ENCODE measurements around the gene PIK3AP1.
A peak's percentile ranks its signal among the peaks of the same experiment; 100 is the strongest.
"Not testable (repeated sequence)": the region's sequence is repeated elsewhere in the genome, so short reads cannot be mapped to it uniquely, and the experiment has no call there.

The PIK3AP1 gene, protein sequence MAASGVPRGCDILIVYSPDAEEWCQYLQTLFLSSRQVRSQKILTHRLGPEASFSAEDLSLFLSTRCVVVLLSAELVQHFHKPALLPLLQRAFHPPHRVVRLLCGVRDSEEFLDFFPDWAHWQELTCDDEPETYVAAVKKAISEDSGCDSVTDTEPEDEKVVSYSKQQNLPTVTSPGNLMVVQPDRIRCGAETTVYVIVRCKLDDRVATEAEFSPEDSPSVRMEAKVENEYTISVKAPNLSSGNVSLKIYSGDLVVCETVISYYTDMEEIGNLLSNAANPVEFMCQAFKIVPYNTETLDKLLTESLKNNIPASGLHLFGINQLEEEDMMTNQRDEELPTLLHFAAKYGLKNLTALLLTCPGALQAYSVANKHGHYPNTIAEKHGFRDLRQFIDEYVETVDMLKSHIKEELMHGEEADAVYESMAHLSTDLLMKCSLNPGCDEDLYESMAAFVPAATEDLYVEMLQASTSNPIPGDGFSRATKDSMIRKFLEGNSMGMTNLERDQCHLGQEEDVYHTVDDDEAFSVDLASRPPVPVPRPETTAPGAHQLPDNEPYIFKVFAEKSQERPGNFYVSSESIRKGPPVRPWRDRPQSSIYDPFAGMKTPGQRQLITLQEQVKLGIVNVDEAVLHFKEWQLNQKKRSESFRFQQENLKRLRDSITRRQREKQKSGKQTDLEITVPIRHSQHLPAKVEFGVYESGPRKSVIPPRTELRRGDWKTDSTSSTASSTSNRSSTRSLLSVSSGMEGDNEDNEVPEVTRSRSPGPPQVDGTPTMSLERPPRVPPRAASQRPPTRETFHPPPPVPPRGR

DNA sequence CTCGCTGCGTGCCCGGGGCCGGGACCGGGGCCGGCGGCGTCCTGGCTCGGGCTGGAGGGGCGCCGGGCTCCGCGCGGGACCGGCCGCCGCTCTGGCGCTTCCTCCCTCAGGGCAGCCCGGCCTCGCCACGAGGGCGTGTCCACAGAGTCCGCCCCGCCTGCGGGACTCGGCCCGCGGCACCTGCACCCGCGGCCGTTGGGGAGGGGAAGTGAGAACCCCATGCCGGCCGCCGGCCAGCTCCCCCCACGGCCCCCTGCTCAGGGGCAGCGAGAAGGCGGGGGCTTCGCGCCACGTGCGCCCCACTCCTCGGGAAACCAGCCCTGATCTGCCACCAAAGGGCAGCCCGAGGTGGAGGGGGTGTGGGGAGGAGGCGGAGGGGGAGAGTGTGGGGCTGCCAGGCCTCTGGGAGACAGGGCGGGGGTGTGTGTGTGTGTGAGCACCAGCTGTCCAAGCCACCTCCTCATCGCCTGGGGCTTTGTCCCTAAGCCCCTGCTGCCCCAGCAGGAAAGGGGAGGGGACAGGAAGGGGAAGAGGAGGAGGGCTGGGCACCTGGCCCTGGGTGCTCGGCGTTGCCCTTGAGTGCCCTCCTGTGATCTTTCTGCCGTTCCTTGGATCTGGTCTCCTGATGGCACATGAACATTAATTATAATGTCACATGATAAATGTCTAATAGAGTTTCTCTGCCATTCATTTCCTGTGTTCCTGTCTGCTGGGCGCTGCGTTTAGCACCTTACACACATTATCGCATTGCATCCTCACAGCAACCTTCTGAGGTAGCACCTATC lies at the start of gene PIK3AP1:
Gene PIK3AP1 (minus strand): TSS at position 93 of the 785 bp plus-strand sequence. CDS start 120 bp downstream, outside the sequence.
- DNase-seq (ENCODE audit: low read depth in 1 of 2, low spot score in 1 of 2), result peak in 1 of 2 donors; percentile 13

DNA sequence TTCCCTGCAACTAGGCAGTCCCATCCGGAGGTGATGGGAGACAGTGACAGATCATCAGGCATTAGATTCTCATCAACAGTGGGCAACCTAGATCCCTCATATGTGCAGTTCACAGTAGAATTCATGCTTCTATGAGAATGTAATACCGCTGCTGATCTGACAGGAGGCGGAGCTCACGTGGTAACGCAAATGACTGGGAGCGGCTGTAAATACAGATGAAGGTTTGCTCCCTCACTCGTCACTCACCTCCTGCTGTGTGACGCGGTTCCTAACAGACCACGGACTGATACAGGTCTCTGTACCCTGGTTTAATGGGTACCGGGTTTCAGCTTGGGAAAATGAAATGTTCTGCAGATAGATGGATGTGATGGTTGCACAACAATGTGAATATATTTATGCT lies 47.8 kb upstream of the PIK3AP1 start:
- DNase-seq (ENCODE audit: low read depth in 1 of 2, low spot score in 1 of 2), result no peak

DNA sequence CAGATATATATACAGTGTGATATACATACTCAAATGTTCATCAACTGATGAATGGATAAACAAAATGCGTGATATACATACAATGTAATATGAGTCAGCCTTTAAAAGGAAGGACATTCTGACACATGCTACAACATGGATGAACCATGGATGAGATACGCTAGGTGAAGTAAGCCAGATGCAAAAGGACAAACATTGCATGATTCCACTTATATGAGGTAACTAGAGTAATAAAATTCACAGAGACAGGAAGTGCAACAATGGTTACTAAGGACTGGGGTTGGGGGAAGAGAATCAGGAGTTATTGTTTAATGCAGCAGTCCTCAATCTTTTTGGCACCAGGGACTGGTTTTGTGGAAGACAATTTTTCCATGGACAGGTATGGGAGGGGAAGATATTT lies 47.3 kb upstream of the PIK3AP1 start:
- DNase-seq (ENCODE audit: low read depth in 1 of 2, low spot score in 1 of 2), result no peak

DNA sequence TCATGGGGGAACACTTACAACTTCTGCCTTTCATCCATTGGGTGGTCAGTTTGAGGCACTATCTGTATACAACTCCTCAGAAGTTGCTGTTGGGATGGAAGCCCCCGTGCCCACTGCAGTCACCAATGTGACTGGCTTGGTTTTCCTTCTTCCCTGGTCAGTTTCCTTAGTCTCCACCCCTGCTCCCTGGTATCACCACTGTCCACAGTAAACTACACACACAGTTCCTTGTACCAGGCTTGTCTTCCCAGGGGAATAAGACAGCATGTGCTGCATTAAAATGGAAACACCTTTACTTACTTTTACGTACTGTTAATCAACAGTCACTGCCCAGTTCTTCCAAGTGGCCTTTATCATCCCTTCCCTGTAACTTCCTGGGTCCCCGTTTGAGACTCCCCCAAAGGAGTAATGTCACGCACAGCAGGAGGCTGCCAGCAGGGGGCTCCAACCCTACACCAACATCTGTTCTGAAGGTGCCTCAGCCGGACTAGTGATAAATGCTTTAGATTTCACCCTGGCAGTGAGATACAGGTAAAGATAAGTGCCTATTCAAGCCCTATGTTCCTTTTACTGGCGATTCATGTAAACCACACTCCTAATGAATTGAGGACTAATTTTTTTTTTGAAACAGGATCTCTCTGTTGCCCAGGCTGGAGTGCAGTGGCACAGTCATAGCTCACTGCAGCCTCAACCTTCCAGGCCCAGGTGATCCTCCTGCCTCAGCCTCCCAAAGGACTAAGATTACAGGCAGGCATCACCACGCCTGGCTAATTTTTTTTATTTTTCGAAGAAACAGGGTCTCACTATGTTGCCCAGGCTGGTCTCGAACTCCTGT lies 45.3 kb upstream of the PIK3AP1 start:
- DNase-seq (ENCODE audit: low read depth in 1 of 2, low spot score in 1 of 2), result peak; percentile 54 to 64

DNA sequence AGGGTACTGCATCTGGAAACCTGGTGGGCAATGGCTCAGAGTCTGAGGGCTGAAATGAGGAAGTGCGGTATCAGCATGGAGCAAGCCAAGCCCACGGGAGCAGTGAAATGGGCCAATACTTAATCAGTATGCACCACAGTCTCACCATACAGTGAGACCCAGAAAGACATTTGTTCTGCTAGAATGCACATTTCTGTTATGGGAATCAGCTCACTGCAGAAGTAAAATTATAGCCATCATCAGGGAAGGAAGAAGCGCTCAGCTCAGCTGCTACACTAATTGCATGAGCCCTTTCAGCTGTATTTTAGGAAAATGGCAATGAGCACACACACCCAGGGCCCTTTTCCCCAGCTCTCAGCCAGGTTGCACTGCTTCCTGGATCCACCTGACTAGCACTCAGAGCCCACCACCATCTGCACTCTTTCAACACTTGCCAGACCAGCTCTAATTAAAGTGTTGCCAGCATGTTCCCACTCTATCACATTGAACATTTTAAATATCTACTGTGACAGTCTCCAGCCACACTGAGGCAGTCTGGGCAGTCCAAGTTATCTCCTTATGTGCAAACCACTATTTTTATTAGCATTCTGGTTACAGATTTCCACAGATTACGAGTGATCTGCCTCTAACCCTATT lies 44.2 kb upstream of the PIK3AP1 start:
- DNase-seq (ENCODE audit: low read depth in 1 of 2, low spot score in 1 of 2), result no peak

DNA sequence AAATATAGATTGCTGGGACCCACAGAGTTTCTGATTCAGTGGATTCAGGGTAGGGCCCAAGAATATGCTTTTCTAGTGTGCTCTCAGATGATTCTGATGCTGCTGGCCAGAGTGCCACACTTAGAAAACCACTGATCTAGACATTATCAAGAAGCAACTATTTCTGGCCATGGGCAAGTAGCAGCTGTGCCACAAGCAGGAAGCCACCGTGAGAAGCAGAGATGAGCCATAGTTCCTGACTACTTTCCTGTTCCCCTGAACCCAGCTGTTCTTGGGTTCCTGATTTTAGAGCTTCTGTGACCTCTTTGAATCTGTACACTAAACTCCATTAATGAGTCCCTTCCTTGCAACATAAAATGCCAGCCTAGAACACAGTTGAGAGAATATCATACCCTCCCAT lies 38.1 kb upstream of the PIK3AP1 start:
- DNase-seq (ENCODE audit: low read depth in 1 of 2, low spot score in 1 of 2), result no peak

DNA sequence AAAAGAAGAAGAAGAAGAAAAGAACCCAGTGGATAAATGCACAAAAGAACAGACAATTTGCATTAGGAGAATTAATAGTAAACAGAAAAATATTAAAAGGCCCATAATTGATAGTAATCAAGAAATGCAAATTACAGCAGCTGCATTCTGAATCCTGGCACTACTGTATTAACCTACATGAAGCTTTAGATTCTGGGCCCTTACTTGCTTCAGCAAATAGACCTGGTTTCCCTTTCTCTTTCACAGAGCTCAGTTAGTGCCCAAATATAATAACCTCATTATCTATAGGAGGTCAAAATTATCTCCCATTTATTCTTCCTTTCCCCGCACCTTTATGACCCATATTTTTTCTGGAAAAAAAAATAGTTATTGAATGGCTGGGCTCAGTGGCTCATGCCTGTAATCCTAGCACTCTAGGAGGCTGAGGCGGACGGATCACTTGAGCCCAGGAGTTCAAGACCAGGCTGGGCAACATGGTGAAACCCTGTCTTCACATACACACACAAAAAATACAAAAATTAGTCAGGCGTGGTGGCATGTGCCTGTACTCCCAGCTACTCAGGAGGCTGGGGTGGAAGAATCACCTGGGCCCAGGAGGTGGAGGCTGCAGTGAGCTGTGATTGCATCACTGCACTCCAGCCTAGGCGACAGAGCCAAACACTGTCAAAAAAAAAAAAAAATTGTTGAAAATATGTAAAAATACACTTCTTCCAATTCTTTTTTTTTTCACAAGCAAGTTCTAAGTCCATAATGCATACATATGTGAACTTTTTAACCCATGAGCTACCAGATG lies 36.0 kb upstream of the PIK3AP1 start:
- DNase-seq (ENCODE audit: low read depth in 1 of 2, low spot score in 1 of 2), result no peak

DNA sequence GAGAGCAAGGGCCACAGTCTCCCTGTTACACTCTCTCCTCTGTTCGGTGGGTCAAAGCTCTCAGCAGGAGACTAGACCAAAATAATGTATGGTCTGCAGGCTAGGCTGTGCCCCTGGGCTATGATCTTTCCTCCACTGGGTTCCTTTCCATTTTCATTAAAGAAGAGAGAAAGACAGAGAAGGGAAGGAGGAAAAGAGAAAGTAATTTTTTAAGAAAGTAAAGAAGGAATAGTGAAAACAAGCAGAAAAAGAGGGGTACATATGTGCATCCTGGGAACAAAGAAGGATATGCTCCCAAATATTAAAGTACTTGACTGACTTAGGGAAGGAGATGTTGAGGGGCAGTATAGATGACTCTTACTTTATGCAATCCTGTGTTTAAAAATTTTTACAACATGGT lies 33.6 kb upstream of the PIK3AP1 start:
- DNase-seq (ENCODE audit: low read depth in 1 of 2, low spot score in 1 of 2), result no peak

DNA sequence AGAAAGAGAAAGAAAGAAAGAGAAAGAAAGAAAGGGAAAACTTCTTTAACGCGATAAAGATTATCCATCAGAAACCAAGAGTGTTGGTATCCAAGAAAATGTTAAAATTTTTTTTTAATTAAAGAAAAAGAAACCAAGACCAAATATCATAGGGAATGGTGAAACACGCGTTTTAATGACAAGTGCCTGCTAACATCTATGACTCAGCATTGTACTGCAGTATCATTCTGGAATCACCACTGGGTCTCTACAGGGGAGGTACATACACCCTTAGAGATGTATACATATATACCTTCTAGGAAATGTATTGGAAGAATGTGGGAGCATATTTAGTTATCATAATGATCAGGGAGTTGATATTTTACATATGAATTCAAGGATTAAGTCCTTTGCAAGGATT lies 32.1 kb upstream of the PIK3AP1 start:
- DNase-seq (ENCODE audit: low read depth in 1 of 2, low spot score in 1 of 2), result no peak

DNA sequence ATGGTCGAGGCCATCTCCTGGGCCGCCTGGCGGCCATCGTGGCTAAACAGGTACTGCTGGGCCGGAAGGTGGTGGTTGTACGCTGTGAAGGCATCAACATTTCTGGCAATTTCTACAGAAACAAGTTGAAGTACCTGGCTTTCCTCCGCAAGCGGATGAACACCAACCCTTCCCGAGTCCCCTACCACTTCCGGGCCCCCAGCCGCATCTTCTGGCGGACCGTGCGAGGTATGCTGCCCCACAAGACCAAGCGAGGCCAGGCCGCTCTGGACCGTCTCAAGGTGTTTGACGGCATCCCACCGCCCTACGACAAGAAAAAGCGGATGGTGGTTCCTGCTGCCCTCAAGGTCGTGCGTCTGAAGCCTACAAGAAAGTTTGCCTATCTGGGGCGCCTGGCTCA lies 30.0 kb upstream of the PIK3AP1 start:
- not testable (repeated sequence) for DNase-seq (ENCODE audit: low read depth in 1 of 2, low spot score in 1 of 2)

DNA sequence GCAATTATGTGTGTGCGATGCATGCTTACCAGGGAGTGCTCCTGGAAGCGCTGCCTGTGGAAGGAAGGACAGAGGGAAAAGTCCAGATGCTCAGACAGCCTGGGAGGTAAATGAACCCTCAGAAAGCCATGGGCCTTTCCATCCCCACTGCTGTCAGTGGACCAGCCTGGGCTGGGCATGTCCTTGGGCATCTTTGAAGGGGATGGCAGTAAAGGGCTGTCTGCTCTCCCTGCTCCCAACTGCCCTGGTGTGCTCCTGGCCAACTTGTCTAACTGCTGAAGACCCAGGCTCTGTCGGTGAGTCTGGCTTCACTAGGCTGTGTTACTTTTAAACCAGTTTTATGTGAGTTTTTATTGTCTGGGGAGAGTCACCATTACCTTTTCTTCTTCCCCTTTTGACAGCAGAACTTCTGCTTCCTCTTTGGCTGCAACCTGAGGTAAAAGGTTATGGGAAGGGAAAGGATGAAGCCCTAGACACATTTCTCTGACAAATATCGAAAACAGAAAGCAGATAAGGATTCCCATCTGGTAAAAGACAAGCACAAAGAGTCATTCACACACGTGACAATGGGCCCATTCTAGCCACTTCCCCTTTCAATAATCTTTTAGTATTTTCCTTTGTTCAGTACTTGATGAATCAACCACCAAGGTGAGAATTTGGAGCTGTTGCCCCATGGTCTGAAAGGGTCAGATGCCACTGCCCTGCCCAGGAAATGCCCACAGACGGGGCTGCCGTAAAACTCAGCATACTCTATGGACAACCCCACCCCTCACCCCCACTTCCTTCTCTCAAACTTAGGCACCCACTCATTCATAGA lies 27.6 kb upstream of the PIK3AP1 start:
- no peak for DNase-seq (ENCODE audit: low read depth in 1 of 2, low spot score in 1 of 2)

DNA sequence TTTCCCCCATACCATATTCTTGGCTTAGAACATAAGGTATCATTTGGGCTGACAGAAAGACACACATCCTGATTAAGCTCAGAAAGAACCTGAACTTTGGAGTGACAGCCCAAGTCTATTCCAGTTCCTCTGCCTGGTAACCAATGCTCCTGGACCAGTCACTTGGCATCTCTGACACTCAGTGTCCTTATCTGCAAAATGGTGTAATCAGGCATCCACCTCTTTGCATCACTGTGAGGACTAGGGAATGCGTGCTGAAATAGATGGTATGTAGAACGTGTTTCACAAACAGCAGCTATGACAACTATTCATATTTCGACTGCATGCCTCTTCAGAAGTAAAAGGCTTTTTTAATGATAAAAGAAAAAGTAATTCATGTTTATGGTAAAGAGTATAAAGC lies 26.2 kb upstream of the PIK3AP1 start:
- DNase-seq (ENCODE audit: low read depth in 1 of 2, low spot score in 1 of 2), result no peak

DNA sequence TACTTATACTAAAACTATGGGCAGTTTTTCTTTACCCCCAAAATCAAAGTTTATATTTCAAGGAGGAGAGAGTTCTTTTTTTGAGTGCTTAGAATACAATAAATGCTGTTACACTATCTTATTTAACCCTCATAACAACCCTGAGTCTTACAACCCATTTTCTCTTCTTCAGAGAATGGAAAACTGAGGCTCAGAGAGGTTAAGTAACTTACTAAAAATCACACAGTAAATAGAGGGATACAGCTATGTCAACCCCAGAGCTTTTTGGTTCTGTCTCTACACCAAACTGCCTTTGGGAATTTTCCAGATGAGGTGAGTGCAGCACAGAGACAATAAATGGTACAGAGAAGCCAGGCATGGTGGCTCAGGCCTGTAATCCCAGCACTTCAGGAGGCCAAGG lies 25.6 kb upstream of the PIK3AP1 start:
- no peak for DNase-seq (ENCODE audit: low read depth in 1 of 2, low spot score in 1 of 2)

DNA sequence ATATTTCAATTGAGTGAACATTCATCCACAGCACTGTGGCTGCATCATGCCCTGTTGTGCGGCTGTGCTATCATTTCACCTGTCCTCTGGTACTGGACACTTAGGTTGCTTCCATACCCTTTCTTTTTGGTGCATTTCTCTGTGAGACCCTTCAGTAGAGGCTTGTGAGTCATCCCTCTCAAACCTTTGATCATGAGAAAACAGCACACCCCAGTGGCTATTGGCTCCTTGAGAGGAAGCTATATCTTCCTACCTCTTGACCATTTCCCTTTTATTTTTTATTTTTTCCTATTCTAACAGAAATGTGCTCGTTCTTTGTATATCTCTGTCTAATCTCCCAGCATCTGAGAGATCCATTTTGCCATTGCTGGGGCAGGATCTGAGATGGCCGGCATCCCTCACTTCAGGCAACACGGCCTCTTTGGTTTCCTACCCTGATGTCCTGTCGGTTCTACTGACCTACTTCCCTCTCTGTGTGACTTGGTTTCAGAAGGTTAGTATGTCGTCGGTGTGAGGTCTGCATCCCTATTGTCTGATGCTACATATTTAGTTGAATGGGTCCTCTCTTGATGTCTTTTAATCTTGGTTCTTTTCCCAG lies 23.8 kb upstream of the PIK3AP1 start:
- DNase-seq (ENCODE audit: low read depth in 1 of 2, low spot score in 1 of 2), result no peak

DNA sequence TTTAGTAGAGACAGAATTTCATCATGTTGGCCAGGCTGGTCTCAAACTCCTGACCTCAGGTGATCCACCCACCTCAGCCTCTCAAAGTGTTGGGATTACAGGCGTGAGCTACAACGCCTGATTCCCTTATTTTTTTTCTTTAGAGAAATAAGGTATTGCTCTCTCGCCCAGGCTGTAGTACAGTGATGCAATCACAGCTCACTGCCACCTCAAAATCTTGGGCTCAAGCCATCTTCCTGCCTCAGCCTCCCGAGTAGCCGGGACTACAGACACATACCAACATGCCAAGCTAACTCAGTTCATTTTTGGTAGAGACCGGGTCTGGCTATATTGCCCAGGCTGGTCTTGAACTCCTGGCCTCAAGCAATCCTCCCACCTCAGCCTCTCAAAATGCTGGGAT lies 21.2 kb upstream of the PIK3AP1 start:
- DNase-seq (ENCODE audit: low read depth in 1 of 2, low spot score in 1 of 2), result not testable (repeated sequence)

DNA sequence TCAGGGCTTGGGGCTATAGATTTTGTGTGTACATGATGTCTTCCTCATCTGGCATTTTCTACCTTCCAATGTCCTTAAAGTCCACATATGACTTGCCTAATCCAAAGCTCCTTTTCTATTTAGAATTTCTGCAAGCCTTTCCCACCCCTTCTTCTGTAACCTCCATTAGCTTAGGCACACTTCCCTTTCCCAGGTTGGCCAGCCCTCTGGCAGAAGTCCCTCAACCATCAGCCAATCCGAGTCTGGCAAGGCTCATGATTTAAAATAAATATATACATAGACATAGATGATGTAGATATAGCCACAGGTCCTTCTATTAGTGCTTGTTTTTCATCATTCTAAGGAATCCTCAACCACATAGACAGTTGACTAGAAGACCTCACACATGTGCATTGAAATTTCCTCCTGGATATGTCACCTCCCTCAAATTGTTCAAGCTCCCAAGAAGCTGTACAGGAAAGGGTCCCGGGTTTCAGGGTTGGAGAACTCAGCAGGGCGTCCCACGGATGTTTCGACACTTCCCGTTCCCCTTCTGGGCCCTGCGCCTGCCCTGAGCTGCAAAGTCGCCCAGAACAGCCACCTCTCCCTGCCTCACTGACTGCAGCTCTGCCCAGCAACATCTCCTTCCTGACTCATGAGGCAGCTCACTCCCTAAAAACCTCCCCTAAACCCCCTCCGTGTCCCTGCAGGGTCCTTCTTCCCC lies 20.4 kb upstream of the PIK3AP1 start:
- DNase-seq (ENCODE audit: low read depth in 1 of 2, low spot score in 1 of 2), result no peak

DNA sequence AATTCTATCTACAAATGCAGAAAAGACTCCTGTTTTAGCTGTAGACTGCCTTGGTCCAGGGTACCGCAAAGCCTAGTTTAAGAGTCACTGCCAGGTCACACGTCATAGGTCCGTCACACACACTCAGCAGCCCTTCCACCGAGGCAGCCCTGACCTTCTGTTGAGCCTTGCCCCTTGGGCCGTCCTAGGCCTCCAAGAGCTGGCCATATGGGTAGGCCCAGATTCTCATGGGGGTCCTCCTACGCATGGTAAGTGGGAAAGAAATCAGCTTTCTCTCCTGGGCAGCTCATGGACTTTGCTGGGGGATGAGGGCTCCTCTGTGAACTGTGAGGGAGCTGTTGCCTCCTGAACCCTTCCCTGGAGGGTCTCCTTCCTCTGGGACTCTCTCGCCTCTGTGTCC lies 19.8 kb upstream of the PIK3AP1 start:
- no peak for DNase-seq (ENCODE audit: low read depth in 1 of 2, low spot score in 1 of 2)
